Measurements from ENCODE around the gene OR2T5.
"Not testable (repeated sequence)": the region's sequence is repeated elsewhere in the genome, so short reads cannot be mapped to it uniquely, and the experiment has no call there.

The OR2T5 gene, protein sequence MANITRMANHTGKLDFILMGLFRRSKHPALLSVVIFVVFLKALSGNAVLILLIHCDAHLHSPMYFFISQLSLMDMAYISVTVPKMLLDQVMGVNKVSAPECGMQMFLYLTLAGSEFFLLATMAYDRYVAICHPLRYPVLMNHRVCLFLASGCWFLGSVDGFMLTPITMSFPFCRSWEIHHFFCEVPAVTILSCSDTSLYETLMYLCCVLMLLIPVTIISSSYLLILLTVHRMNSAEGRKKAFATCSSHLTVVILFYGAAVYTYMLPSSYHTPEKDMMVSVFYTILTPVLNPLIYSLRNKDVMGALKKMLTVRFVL

DNA sequence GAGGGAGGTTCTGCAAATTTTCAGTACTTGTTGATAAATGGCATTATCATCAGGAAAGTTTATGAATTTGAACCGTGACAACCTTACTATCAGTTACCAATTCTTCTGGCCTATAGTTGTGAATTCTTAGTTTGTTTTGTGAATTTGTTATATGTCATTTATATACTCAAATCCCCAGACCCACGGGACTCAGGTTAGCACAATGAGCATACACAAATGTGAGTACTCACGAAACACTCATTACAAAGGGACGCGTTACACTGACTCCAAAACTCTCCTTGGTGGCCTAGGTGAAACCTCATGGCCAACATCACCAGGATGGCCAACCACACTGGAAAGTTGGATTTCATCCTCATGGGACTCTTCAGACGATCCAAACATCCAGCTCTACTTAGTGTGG lies at the start of gene OR2T5:
TSS of gene OR2T5 (plus strand) at position 301 of the 400 bp plus-strand sequence. CDS start at position 301, 0 bp downstream.
- not testable (repeated sequence) for DNase-seq

DNA sequence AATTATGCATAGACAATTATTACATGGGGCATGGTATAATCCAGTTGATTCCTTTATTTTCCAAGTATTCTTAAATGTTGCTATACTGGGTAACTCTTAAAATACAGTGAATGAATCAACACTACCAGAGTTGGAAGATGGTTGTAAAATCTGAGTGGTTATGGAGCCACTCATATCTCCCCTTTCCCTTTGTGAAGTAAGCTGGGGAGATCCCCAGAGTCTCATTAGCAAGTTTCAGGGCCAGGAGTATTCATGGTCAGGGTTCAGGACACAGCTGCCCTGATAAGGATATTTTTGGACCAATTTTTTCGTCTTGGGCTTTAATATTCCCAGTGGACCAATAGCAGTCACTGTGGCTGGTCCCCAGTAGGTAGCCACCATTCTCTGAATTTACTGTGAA lies 49.7 kb upstream of the OR2T5 start:
- DNase-seq, result not testable (repeated sequence)

DNA sequence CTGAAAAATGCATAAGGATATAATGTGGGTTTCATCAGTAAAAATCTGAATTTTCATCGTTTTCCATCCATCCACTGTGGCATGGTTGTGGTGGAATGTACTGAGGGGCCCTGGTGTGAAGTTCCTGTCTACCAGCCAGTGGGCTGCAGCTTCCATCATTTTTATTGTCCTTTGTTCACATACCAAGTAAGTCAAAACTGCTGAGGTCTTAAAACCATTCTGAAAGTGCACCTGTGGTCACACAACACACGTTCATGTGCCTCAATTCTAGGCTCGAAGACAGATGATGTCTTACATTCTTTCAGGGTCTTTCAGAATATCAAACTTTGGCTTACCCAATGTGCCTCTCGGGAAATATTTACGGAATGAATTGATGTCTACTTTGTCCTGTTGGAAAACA lies 49.1 kb upstream of the OR2T5 start:
- not testable (repeated sequence) for DNase-seq

DNA sequence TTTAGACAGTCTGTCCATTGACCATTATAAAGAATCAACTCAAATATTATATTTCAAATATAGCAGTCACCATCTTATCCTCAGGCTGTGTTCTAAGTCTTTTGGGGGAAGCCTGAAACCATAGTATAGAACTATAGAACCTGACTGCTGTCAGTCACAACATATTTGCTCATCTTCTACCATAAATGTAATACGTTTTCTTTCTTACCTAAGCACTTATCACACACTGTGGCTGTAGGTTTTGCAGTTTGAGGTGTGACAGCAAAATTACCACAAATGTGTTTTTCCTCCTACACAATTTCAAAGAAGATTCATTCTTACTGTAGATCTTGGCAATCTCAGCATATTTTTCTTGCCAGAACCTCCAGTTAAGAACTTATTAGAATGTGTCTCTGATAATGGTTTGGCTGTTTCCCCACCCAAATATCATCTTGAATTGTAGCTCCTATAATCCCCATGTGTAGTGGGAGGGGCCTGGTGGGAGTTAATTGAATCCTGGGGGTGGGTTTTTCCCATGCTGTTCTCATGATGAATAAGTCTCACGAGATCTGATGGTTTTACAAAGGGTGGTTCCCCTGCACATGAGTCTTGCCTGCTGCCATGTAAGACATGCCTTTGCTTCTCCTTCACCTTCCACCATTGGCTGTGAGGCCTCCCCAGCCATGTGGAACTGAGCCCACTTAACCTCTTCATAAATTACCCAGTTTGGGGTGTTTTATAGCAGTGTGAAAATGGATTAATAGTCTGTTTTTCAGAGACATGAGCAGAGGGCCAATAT lies 45.7 kb upstream of the OR2T5 start:
- not testable (repeated sequence) for DNase-seq

DNA sequence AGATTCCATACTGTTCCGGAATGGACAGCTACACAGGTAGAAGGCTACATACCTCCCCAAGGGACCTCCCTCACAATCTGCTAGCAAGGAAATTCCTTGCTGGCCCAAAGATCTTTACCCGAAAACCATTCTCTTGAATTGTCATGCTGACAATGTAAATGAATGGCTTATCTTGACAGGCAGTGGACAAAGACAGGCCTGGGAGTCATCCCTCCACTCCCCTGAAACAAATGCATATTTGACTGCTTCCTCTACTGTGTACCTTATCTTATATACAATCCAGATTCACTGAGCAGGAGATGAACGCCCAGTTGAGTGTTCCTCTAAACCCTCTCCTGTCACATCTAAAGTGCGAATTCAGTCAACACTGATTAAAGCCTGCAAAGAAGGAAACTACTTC lies 43.8 kb upstream of the OR2T5 start:
- DNase-seq, result not testable (repeated sequence)

DNA sequence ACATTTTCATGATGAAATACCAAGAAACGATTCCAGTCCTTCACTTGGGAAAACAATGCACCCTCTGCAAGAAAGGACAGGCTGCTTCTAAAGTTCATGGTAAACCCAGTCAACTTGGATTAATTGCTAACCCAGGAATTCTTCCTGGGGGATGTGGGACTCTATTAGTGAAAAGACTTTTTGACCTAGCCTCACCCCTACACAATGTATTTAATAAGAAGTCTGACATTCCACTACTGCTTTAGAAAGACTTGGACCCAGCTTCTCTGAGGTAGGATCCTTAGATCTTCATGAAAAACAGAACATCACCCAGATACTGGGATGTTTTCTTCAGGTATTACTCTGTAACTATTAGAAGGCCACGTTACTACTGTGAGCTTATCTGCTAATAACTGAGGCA lies 43.0 kb upstream of the OR2T5 start, which contains the start of gene OR2T2:
TSS of gene OR2T2 (plus strand) at position 239 of the 400 bp plus-strand sequence. CDS start 7,161 bp downstream, outside the sequence.
- not testable (repeated sequence) for DNase-seq

DNA sequence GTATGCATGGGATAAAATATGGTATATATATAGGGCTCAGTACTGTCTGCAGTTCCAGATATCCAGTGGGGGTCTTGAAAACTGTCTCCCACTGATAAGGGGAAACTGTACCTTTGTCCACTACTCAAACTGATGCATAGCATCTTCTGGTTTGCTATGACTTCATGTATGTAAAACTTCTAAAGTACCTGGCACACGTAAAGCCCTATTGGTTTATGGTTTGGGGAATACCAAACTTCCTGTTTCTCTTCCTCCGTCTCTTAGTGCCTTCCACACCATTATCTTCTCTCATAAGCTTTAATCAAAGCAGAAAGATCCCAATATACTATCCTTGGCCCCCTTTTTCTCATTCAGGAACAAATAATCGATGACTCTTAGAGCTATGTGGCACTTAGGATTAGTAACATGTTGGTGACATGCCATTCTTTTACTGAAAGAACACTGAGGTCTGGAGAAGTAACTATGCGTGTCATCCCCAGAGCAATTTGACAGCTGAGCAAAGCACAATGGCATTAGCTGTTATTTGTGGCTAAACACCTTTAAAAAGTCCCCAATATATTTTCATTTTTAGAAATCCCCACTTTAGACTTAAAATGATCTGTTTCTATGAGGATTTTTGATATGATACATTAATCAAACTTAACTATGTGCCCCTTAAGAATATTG lies 39.8 kb upstream of the OR2T5 start:
- DNase-seq, result not testable (repeated sequence)

DNA sequence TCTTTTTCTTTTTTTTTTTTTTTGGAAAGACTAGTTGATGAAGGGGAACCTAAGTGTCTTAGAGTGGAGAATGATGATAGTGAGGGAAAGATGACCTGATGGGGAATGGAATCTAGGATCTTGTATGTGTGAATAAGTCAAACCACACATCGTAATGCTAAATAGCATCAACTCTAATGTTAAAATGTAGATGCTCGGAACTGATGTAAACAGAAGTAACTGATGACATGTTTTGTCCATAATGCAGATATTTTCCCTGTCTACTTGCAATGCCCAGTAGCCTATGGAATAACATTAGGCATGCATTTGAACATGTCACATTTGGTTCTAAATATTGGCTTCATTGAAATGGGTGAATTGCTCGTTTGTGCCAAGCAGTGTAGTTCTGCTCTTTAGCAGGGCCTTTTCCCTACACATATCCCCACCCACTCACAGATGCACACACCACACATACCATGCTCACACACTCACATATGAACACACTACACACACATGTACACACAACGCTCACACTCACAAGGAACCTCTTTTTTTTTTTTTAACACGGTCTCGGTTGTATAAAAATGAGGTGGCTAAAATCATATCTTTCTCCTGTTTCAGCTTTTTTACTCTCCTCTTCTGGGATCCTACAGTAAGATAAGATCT lies 38.4 kb upstream of the OR2T5 start:
- not testable (repeated sequence) for DNase-seq

DNA sequence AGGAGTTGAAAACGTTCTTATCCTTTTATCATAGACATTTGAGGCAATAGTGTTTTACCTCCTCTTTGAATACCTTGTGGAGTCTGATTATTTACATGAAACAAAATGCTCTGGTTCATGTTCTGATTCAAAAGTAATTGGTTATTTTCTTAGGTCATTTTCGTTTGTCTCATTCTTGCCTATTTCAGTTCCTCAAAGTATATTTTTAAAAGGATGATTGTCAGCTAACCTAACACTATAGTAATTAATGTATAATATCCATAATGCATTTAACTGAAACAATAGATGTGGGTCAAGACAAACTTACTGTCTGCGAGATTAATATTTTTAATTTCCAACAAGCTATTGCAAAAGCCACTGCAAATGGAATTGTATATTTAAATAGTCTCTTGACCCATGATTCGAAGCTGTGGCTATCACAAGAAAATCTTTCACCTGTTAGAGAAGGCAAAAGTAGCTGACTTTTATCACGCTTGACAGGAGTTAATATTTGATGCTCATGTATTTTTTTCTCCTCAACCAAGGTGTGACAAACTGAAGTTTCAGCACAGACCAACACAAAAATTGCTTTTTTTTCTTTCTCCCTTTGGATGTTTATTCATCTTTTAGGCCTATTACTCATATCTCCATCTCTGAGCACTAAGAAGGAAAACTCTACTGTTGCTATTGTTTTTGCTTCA lies 37.8 kb upstream of the OR2T5 start:
- DNase-seq, result not testable (repeated sequence)

DNA sequence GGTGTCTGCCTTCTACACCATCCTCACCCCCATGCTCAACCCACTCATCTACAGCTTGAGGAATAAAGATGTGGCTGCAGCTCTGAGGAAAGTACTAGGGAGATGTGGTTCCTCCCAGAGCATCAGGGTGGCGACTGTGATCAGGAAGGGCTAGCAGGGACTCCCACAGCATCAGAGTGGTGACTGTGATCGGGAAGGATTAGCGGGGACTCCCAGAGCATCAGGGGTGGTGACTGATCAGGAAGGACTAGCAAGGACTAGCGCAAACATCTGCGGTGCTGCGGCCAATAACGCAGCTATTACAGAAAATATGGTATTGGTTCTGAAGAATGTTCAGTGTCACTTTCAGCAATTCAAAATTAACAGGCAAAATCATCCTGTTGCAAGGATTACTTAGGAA lies 34.8 kb upstream of the OR2T5 start:
- DNase-seq, result not testable (repeated sequence)

DNA sequence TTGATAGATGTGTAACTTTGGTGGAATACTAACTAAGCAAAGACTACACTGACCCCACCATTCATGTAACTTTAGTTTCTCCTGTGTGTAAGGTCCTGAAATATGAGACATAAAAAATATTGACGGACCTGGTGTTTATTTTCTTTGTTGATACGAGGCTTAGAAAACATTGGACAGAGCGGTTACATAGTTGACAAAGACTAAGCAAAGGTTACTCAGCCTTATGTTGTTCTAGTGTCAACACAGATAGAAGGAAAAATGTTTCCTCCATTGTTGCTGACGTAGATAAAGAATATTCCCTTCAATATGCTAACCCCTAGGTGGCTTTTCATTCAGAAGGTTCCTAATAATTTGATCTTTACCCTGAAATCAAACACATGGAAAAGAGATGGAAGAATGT lies 33.3 kb upstream of the OR2T5 start:
- not testable (repeated sequence) for DNase-seq

DNA sequence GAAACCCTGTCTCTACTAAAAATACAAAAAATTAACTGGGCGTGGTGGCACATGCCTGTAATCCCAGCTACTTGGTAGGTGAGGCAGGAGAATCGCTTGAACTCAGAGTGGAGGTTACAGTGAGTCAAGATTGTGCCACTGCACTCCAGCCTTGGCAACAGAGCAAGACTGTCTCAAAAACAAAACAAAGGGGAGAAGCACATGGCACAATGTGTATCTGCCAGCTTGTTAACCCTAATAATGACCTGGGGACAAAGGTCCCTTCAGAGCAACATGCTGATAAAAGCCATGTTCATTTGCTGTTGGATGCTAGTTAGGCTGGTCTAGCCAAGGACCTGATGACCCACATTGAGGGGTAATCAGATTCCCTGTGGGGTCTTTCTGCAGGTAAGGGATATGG lies 31.8 kb upstream of the OR2T5 start:
- not testable (repeated sequence) for DNase-seq

DNA sequence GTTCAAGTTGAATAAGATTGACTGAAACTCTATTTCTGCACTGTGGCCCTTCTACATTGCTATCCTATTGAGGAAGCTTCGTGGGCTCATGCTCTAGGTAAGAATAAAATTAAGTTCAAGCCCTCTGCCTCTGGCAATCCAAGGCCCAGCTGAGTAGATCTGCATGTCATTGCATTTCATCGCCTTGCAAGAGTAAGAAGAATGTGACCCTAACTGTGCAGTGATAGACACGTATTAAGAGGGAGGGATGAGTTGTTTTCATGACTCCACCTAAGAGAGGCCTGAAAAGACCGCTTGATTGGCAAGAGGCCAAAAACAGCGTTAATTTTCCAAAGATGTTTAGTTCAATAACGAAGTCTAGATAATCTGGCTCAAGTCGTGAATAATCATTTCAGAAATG lies 29.3 kb upstream of the OR2T5 start:
- not testable (repeated sequence) for DNase-seq

DNA sequence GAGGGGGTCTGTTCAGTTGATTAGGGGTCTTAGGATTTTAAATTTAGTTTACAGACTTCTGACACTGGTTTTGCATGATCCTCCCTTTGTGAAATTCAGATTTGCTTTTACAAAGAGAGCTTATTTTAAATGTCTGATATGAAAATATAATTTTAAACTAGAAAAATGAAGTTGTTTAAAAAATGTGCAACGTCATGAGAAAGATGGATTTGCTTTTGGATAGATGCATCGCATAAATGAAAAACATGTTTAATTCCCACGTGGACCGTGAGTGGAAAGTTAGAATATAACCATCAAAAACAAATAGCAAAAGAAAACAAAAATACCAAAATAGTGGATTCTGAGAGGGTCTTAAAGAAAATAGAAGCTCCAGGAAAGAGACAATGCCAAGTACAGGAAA lies 17.2 kb upstream of the OR2T5 start:
- DNase-seq, result no peak

DNA sequence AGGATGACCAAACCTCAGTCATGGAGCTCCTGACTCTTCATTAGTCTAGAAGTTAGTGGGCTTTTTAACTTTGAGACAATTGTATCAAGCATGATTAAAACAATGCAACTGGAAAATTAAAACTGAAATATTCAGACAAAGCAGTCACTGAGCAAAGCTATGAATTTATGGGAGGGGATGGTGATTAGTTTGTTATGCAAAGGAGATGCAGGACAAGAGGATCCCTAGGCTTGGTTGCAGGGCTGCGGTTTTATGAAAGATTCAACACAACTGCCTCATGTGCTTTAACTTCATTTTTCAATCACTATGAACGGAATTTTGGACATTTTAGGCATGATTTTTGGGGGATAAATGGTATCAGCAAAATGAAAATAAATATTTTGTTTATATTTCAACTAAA lies 16.3 kb upstream of the OR2T5 start:
- DNase-seq, result not testable (repeated sequence)

DNA sequence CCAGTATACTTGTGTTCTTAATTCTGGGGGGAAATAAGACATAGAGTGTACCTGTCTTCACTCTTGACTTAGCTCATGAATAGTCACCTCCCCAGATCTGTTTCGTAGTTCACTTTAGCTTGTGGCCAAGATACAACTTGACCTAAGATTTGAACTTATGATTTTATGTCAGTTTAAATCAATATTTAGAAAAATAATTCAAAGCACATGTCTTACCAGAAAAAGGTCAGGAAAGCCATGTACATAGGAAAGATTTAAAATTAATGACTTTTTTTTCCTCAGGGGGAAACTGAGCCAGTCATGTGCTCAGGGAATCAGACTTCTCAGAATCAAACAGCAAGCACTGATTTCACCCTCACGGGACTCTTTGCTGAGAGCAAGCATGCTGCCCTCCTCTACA lies 15.3 kb upstream of the OR2T5 start, which contains the start of gene OR2T3:
TSS of gene OR2T3 (plus strand) at position 301 of the 400 bp plus-strand sequence. CDS start at position 301, 0 bp downstream.
- not testable (repeated sequence) for DNase-seq

DNA sequence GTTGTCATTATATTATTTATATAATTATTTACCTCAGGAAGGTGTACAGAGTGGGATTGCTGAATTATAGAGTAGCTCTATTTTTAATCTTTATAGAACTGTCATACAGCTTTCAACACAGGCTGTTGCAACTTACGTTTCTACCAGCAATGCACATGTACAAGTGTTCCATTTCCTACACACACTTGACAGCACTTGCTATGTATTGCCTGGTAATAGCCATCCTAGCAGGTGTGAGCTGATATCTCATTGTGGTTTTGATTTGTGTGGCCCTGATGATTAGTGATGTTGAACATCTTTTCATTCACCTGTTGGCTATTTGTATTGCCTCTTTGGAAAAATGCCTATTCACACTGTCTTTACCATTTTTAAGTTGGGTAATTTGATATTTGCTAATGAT lies 12.7 kb upstream of the OR2T5 start:
- not testable (repeated sequence) for DNase-seq

DNA sequence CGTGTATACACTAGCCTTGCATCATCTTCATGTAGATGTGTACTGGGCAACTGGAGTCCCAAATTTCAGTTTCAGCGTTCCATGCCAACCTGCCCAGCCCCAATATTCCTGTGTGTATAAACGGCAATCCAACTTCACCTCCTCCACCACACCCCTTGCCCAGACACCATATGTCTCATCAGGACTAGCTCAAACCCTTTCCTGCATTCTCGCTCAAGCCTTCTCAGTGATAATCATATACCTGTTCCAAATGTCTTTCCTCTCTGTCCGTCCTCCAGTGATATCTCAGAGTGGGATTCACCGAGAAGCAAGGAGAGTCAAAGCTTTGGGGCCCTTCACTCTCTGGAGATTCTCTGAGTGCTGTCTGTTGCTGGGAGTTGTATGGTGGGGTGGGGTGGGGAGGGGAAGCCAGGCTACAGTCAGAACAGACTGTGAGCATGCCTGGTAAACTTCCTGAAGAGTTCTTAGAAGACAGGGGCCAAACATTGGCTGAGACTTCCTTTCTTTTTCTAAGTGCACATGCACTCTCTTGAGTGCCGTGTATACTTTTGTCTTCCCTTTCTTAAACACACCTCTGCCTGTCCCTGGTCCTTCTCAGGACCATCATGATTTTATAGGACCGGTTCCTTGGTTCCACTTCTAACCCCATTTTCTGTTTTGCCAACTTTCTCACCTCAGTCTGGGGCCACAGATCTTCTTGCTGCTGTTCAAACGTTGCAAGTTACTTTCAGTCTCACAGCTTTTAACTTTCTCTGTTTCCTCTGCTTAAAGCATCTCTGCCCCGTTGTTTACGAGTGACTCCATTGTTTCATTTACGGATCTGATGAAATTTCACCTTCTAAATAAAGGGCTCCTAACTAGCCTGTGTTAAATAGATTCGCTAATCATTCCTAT lies 6.5 kb upstream of the OR2T5 start:
- DNase-seq, result not testable (repeated sequence)

DNA sequence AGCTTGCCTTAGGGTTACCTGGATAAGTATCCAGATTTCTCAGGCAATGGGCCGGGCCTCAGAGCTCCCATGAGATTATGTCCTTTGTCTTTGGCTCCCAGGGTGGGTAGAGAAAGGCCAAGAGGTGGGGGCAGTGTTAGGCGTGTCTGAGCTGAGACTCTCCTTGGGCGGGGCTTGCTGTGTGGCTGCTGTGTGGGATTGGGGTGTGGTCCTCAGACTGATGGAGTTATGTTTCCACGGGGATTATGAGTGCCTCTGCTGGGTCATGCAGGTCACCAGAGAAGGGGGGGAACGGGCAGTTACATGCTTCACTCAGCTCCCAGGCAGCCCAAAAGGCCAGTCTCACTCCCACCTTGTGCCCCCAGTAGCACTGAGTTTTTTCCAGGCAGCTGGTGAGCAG lies 8.3 kb downstream of the OR2T5 start:
- not testable (repeated sequence) for DNase-seq

DNA sequence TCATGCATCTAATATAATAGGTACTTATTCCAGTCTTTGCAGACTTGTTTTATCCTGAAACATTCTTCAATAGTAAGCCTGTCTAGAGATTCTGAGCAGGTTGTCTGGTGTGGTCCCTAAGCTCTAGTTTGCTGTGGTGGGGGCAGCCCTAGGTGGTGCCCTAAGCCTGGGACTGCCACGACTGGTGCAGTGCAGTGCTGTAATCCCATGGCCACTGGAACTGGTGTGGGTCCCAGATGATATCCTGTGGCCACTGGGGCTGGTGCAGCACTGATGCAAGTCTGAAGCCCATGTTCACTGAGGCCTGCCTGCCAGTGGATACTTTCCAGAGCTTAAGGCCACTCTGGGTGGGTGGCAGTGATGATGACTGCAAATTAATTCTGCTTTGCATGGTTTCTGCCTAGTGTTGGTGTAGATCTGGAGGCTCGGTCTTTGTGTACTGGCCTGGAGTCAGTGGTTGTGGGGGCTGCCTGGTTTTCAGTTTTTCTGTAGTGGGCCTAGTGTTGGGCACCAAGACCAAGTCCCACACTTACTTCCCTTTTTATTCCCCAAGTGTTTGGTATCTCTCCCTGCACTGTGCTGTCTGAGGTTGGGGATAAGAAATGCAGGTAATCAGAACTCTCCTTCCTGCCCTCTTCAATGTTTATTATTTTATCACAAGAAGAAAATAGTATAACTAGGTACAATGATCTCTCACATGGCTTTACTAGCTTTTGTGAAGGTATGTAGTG lies 12.1 kb downstream of the OR2T5 start:
- not testable (repeated sequence) for DNase-seq
